Naive thymus-derived CD4-positive, alpha-beta T cell (primary cell): ENCODE results near the gene GRM8. TPM values are rescaled to one million over a fixed set of nuclear protein-coding genes. Genes with fewer than 3 reads are reported as not detected.

Experiments
- ATAC-seq: fragments of 150-1000 bp; cut with Tn5 transposase; 2 replicates; pipeline ENCODE4 v1.10.0; 2021; ENCODE audit warnings: mild to moderate bottlenecking, moderate library complexity
- CTCF ChIA-PET: fragments of 350-600 bp; sonication (Branson Sonifier 250); formaldehyde crosslinking; loops from one replicate; lab custom pipeline; 2021; ENCODE audit warnings: antibody characterized with exemption; lab: Charles Lee
- POLR2A ChIA-PET: fragments of 350-600 bp; sonication (Branson Sonifier 250); formaldehyde crosslinking; loops from one replicate; lab custom pipeline; 2021; ENCODE audit warnings: antibody characterized with exemption, inconsistent platforms; lab: Charles Lee
- DNase-seq, 9 donors: peaks; one replicate each; pipeline versions ENCODE4 v3.0.0 to v3.0.0-alpha.2; 2020 to 2022; ENCODE audit warnings: mixed read lengths in 1 of 9
- H3K27ac ChIP-seq: one replicate; pipeline ENCODE4 v1.7.0; 2013; ENCODE audit warnings: mild to moderate bottlenecking, low read depth, low read length, moderate library complexity
- H3K27me3 ChIP-seq, 2 donors: one replicate each; pipeline ENCODE4 v1.7.0; 2013; ENCODE audit warnings: low read length in 2 of 2, mild to moderate bottlenecking in 2 of 2, moderate library complexity in 2 of 2; ENCODE audit not compliant: control insufficient read depth in 2 of 2, insufficient read depth in 2 of 2
- H3K36me3 ChIP-seq, 3 experiments: 1 replicate in 2 of 3; 2 replicates in 1 of 3; pipeline ENCODE4 v1.7.0; 2013; ENCODE audit warnings: low read length in 3 of 3, mild to moderate bottlenecking in 3 of 3, moderate library complexity in 1 of 3; ENCODE audit not compliant: insufficient read depth in 3 of 3, control insufficient read depth in 2 of 3
- H3K4me1 ChIP-seq, 2 donors: one replicate each; pipeline ENCODE4 v1.7.0; 2013; ENCODE audit warnings: low read length in 2 of 2, mild to moderate bottlenecking in 2 of 2, moderate library complexity in 1 of 2; ENCODE audit not compliant: control insufficient read depth in 2 of 2, insufficient read depth in 2 of 2
- H3K4me3 ChIP-seq: 2 replicates; pipeline ENCODE4 v1.7.0; 2013; ENCODE audit warnings: mild to moderate bottlenecking, low read length
- H3K9me3 ChIP-seq, 3 experiments: 1 replicate in 2 of 3; 2 replicates in 1 of 3; pipeline ENCODE4 v1.7.0; 2013; ENCODE audit warnings: low read length in 3 of 3; ENCODE audit not compliant: control insufficient read depth in 2 of 3
- H3K27ac Mint-ChIP-seq, 9 donors: one replicate each; pipeline ENCODE4 v1.8.0; 2020 to 2022; ENCODE audit warnings: mixed read lengths in 9 of 9, mild to moderate bottlenecking in 8 of 9, moderate library complexity in 5 of 9, inconsistent platforms in 2 of 9
- H3K27me3 Mint-ChIP-seq, 5 donors: one replicate each; pipeline ENCODE4 v1.8.0; 2021 to 2022; ENCODE audit warnings: mixed read lengths in 5 of 5, mild to moderate bottlenecking in 1 of 5
- H3K36me3 Mint-ChIP-seq, 5 donors: one replicate each; pipeline ENCODE4 v1.8.0; 2020 to 2022; ENCODE audit warnings: mixed read lengths in 5 of 5, mild to moderate bottlenecking in 3 of 5, inconsistent platforms in 1 of 5
- H3K4me1 Mint-ChIP-seq, 7 donors: one replicate each; pipeline ENCODE4 v1.8.0; 2020 to 2022; ENCODE audit warnings: mixed read lengths in 7 of 7, mild to moderate bottlenecking in 3 of 7, inconsistent platforms in 1 of 7
- H3K4me3 Mint-ChIP-seq, 10 donors: one replicate each; pipeline ENCODE4 v1.8.0; 2020 to 2022; ENCODE audit warnings: mild to moderate bottlenecking in 10 of 10, mixed read lengths in 10 of 10, moderate library complexity in 6 of 10, inconsistent platforms in 2 of 10
- H3K9me3 Mint-ChIP-seq, 11 donors: one replicate each; pipeline ENCODE4 v1.8.0; 2020 to 2022; ENCODE audit warnings: mixed read lengths in 11 of 11, mild to moderate bottlenecking in 4 of 11, inconsistent platforms in 1 of 11, moderate library complexity in 1 of 11
- intact Hi-C, 2 donors: fragments of 100-400 bp; cut with micrococcal nuclease; formaldehyde crosslinking; loops; one replicate each; pipeline ENCODE4 v1.15.1; 2023
- polyA plus RNA-seq, 2 donors: library from polyadenylated mRNA; unstranded; fragments of 300-500 nt; fragmentation: Illumina TruSeq; gene quantifications; one replicate each; pipeline ENCODE4 v1.2.3, GENCODE V29; 2021
- total RNA-seq, 6 experiments: library from RNA in 5 of 6; stranded (reverse) in 5 of 6; gene quantifications; 1 replicate in 5 of 6; 2 replicates in 1 of 6; pipeline ENCODE4 v1.2.3 and lab custom pipeline; 2021 to 2026

Gene GRM8
- total and polyA plus RNA-seq, 7 experiments from 2014 or later, result not detected

DNA sequence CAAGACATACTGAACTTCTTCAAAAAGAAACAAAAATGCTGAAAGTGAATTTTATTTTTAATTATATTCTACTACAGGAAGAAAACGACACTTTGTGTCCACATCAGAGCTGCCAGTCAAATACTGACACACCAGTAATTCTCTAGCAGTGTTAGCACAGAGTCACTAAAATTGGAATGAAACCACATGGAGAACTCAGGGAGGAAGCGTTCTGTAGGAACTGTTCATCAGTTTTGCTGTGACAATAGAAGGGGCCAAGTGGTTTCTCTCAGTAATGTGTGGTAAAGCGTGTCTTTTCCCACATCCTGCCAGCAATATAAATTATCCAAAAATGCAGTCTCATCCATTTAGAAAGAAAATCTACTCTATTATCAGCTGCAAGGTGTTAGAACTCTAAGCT lies 683.3 kb downstream of the GRM8 start:
- ATAC-seq, result no peak
- no peaks in the 10 kb centered on the region for H3K27me3 Mint-ChIP-seq
- H3K36me3 Mint-ChIP-seq, result no peaks in the 10 kb centered on the region
- H3K4me1 ChIP-seq, result no peaks in the 10 kb centered on the region
- no peaks in the 10 kb centered on the region for H3K4me1 Mint-ChIP-seq
- no peak overlapping the region for H3K4me3 ChIP-seq
- H3K36me3 ChIP-seq, result no peaks in the 10 kb centered on the region
- no peak overlapping the region for H3K27ac ChIP-seq
- no peaks in the 10 kb centered on the region for H3K9me3 ChIP-seq
- H3K9me3 Mint-ChIP-seq, result peaks cover 0 to 19% (median 2%) of the 10 kb centered on the region in 11 donors
- no peak overlapping the region for H3K4me3 Mint-ChIP-seq
- H3K27ac Mint-ChIP-seq, result no peak overlapping the region
- ChIA-PET CTCF (no interaction called here), POLR2A (no interaction called here)
- DNase-seq, result no peak
- H3K27me3 ChIP-seq, result no peaks in the 10 kb centered on the region
- intact Hi-C loops, result no loop called here

DNA sequence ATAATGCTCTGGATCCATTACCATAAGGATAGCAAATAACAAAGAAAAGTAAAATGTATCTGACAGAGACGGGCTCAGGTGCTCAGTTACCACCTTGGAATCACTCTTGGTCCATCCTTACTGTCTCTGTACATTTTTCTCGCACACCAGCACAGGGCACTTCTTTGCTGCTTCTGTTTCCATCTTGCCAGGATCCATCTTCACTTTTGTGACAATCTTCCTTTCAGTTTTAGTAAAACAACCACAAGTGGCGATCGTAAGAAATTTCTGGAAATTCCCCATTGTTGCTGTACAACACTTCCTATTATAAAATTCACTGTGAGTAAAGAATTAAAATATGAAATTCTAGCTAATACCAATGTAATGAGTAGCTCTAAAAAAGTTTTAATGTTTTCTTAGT lies 695.5 kb downstream of the GRM8 start:
- H3K27me3 Mint-ChIP-seq, result no peaks in the 10 kb centered on the region
- H3K4me1 ChIP-seq, result no peaks in the 10 kb centered on the region
- no peaks in the 10 kb centered on the region for H3K9me3 Mint-ChIP-seq
- no peak for ATAC-seq
- no peak overlapping the region for H3K4me3 Mint-ChIP-seq
- ChIA-PET POLR2A (no interaction called here), CTCF (no interaction called here)
- no peaks in the 10 kb centered on the region for H3K36me3 Mint-ChIP-seq
- intact Hi-C loops, result no loop called here
- H3K27ac ChIP-seq, result no peak overlapping the region
- no peak overlapping the region for H3K4me3 ChIP-seq
- no peaks in the 10 kb centered on the region for H3K36me3 ChIP-seq
- H3K27me3 ChIP-seq, result no peaks in the 10 kb centered on the region
- no peaks in the 10 kb centered on the region for H3K9me3 ChIP-seq
- H3K4me1 Mint-ChIP-seq, result no peaks in the 10 kb centered on the region
- no peak overlapping the region for H3K27ac Mint-ChIP-seq
- DNase-seq, result no peak

GRCh38 chr7:126541406-126541805 lies 711.3 kb downstream of the GRM8 start:
- DNase-seq (no peak), ATAC-seq (no peak)
- intact Hi-C loops, result no loop called here
- H3K27ac Mint-ChIP-seq, result no peak overlapping the region
- no peaks in the 10 kb centered on the region for H3K36me3 ChIP-seq
- no peak overlapping the region for H3K4me3 Mint-ChIP-seq
- H3K4me1 ChIP-seq, result no peaks in the 10 kb centered on the region
- no peaks in the 10 kb centered on the region for H3K27me3 Mint-ChIP-seq
- CTCF ChIA-PET, result no interaction called here
- H3K27me3 ChIP-seq, result no peaks in the 10 kb centered on the region
- peaks cover 0 to 8% (median 0%) of the 10 kb centered on the region in 11 donors for H3K9me3 Mint-ChIP-seq
- no peaks in the 10 kb centered on the region for H3K36me3 Mint-ChIP-seq
- no peak overlapping the region for H3K4me3 ChIP-seq
- POLR2A ChIA-PET, result no interaction called here
- H3K4me1 Mint-ChIP-seq, result no peaks in the 10 kb centered on the region
- H3K27ac ChIP-seq, result no peak overlapping the region
- no peaks in the 10 kb centered on the region for H3K9me3 ChIP-seq

GRCh38 chr7:126535176-126535575 lies 717.6 kb downstream of the GRM8 start:
- intact Hi-C loops, result no loop called here
- ATAC-seq (no peak), DNase-seq (no peak)
- Mint-ChIP-seq H3K9me3 (peaks cover 0 to 9% (median 0%) of the 10 kb centered on the region in 11 donors), H3K27me3 (no peaks in the 10 kb centered on the region), H3K4me3 (no peak overlapping the region), H3K27ac (no peak overlapping the region), H3K36me3 (no peaks in the 10 kb centered on the region), H3K4me1 (no peaks in the 10 kb centered on the region)
- CTCF ChIA-PET, result no interaction called here
- Histone ChIP-seq H3K27ac (no peak overlapping the region), H3K27me3 (no peaks in the 10 kb centered on the region), H3K9me3 (no peaks in the 10 kb centered on the region), H3K4me3 (no peak overlapping the region), H3K4me1 (no peaks in the 10 kb centered on the region), H3K36me3 (no peaks in the 10 kb centered on the region)
- POLR2A ChIA-PET, result no interaction called here

DNA sequence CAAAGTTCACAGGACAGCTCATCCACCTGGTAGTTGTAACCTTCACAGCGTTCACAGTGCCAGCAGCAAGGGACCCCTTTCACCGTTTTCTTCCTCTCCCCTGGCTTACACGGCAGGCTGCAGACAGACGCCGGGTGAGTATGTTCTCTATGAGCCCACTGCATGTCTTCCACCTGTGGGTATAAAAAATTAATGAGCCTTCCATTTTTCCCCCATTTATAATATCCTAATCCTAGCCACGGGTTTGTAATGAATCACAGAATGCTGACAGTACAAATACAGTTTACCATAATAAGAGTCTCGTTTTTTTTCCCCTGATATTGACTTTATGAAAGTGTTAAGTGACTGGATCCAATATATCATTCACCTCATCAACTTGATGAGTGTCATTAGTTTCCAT lies 719.0 kb downstream of the GRM8 start:
- H3K27me3 ChIP-seq, result no peaks in the 10 kb centered on the region
- no peak overlapping the region for H3K27ac Mint-ChIP-seq
- no peak overlapping the region for H3K27ac ChIP-seq
- no peaks in the 10 kb centered on the region for H3K36me3 ChIP-seq
- DNase-seq (no peak), ATAC-seq (no peak)
- intact Hi-C loops, result no loop called here
- peaks cover 0 to 11% (median 3%) of the 10 kb centered on the region in 11 donors for H3K9me3 Mint-ChIP-seq
- POLR2A ChIA-PET, result no interaction called here
- H3K36me3 Mint-ChIP-seq, result no peaks in the 10 kb centered on the region
- no peaks in the 10 kb centered on the region for H3K27me3 Mint-ChIP-seq
- H3K4me3 Mint-ChIP-seq, result no peak overlapping the region
- no peak overlapping the region for H3K4me3 ChIP-seq
- H3K9me3 ChIP-seq, result no peaks in the 10 kb centered on the region
- no peaks in the 10 kb centered on the region for H3K4me1 Mint-ChIP-seq
- no peaks in the 10 kb centered on the region for H3K4me1 ChIP-seq
- CTCF ChIA-PET, result no interaction called here

DNA sequence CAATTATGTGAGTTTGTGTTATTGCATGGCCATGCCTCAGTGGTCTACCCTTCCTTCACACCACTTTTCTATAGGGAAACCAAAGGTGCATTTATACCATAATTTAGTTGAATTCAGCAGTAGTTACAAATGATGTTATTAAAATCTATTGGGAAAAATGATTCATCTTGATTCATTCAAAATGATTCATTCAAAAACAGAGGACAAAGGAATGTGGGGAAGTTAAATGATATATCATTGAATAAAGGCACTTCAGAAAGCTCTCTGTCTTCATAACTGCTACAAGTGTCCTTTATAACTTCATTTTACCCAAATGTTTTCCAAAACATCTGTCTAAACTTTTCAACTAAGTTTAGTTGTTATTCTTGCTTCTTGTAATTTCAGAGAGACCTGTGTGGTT lies 722.9 kb downstream of the GRM8 start:
- intact Hi-C loops, result no loop called here
- no peak overlapping the region for H3K4me3 ChIP-seq
- CTCF ChIA-PET, result no interaction called here
- Mint-ChIP-seq H3K36me3 (no peaks in the 10 kb centered on the region), H3K27ac (no peak overlapping the region), H3K9me3 (peaks cover 0 to 20% (median 6%) of the 10 kb centered on the region in 11 donors), H3K27me3 (no peaks in the 10 kb centered on the region), H3K4me1 (no peaks in the 10 kb centered on the region), H3K4me3 (no peak overlapping the region)
- H3K36me3 ChIP-seq, result no peaks in the 10 kb centered on the region
- H3K9me3 ChIP-seq, result no peaks in the 10 kb centered on the region
- H3K4me1 ChIP-seq, result no peaks in the 10 kb centered on the region
- no peak for DNase-seq
- H3K27me3 ChIP-seq, result no peaks in the 10 kb centered on the region
- POLR2A ChIA-PET, result no interaction called here
- H3K27ac ChIP-seq, result no peak overlapping the region
- no peak for ATAC-seq

GRCh38 chr7:126529254-126529653 lies 723.5 kb downstream of the GRM8 start:
- Mint-ChIP-seq H3K4me1 (no peaks in the 10 kb centered on the region), H3K27ac (no peak overlapping the region), H3K27me3 (no peaks in the 10 kb centered on the region), H3K9me3 (peaks cover 0 to 23% (median 5%) of the 10 kb centered on the region in 11 donors), H3K36me3 (no peaks in the 10 kb centered on the region), H3K4me3 (no peak overlapping the region)
- no peaks in the 10 kb centered on the region for H3K4me1 ChIP-seq
- no peak overlapping the region for H3K27ac ChIP-seq
- H3K36me3 ChIP-seq, result no peaks in the 10 kb centered on the region
- intact Hi-C loops, result no loop called here
- CTCF ChIA-PET, result no interaction called here
- POLR2A ChIA-PET, result no interaction called here
- ATAC-seq, result no peak
- no peaks in the 10 kb centered on the region for H3K27me3 ChIP-seq
- H3K9me3 ChIP-seq, result no peaks in the 10 kb centered on the region
- DNase-seq, result no peak
- no peak overlapping the region for H3K4me3 ChIP-seq
